ENCODE measurements around the gene POLR3C.

DNA sequence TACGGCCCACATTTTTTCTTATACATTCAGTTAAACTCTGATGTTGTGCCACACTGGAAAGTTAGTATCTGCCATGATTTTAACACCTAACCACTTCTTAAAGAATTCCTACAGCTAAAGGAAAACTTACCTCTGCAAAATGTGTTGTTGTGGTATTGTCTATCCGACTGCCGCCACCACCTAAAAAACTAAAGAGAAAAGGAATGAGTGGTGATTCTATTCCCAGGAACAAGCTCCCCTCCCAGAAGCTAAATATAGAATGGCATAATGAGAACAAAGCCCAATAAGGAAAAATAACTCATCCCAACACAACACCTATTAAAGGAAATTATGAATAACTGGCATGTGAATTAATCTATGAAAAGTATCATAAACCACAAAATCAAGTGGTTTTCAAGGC, 39.6 kb upstream of the POLR3C start:
- TF ChIP-seq, protein P1, sequence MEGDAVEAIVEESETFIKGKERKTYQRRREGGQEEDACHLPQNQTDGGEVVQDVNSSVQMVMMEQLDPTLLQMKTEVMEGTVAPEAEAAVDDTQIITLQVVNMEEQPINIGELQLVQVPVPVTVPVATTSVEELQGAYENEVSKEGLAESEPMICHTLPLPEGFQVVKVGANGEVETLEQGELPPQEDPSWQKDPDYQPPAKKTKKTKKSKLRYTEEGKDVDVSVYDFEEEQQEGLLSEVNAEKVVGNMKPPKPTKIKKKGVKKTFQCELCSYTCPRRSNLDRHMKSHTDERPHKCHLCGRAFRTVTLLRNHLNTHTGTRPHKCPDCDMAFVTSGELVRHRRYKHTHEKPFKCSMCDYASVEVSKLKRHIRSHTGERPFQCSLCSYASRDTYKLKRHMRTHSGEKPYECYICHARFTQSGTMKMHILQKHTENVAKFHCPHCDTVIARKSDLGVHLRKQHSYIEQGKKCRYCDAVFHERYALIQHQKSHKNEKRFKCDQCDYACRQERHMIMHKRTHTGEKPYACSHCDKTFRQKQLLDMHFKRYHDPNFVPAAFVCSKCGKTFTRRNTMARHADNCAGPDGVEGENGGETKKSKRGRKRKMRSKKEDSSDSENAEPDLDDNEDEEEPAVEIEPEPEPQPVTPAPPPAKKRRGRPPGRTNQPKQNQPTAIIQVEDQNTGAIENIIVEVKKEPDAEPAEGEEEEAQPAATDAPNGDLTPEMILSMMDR (IDR thresholded peaks at IDR 0.05; ENCODE audit: low read depth, low read length), result no peak
- TF ChIP-seq POLR2A (IDR thresholded peaks at IDR 0.05; ENCODE audit: extremely low read depth, insufficient read length) (no peak), MAX (IDR thresholded peaks at IDR 0.05; ENCODE audit: low read depth, low read length) (no peak), MYC (IDR thresholded peaks at IDR 0.05; ENCODE audit: low read depth, low read length) (no peak)

Measured in NB4 (cell line).